IMR-90 (cell line): ENCODE measurements around the gene RFK. TPM values are rescaled to one million over a fixed set of nuclear protein-coding genes. Genes with fewer than 3 reads are reported as not detected.

Experiments
- ATAC-seq: fragments of 200-7000 bp; cut with Tn5 transposase; 2 replicates; pipeline ENCODE4 v1.9.1; 2020; ENCODE audit warnings: low read depth, mild to moderate bottlenecking, moderate library complexity
- BruUV-seq: library from RNA; stranded (reverse); fragments of 400-500 nt; replicated peaks from 2 replicates; lab custom pipeline; 2021; lab: Mats Ljungman, UMichigan
- CTCF ChIA-PET: fragments of 300-600 bp; formaldehyde crosslinking; extraction: SDS; loops from one replicate; lab custom pipeline; 2021; ENCODE audit warnings: antibody characterized with exemption; lab: Yijun Ruan, JAX
- POLR2A ChIA-PET: fragments of 300-600 bp; sonication (Branson Sonifier 250); formaldehyde crosslinking; loops from one replicate; lab custom pipeline; 2022; ENCODE audit warnings: antibody characterized with exemption; ENCODE audit not compliant: unreplicated experiment; lab: Charles Lee
- DNase-seq: peaks from one replicate; pipeline ENCODE4 v3.0.0; 2013
- H2AFZ ChIP-seq: replicated peaks from 2 replicates; pipeline ENCODE3; 2013; ENCODE audit warnings: low read length, mild to moderate bottlenecking; ENCODE audit not compliant: poor library complexity
- H2AK5ac ChIP-seq: 2 replicates; pipeline ENCODE4 v1.6.1; 2013; ENCODE audit warnings: low read depth, low read length, inconsistent platforms
- H2AK9ac ChIP-seq: replicated peaks from 2 replicates; pipeline ENCODE3; 2013; ENCODE audit warnings: mild to moderate bottlenecking, low read depth, low read length, moderate library complexity; ENCODE audit not compliant: poor library complexity
- H2BK120ac ChIP-seq: 2 replicates; pipeline ENCODE4 v1.6.1; 2013; ENCODE audit warnings: low read depth, low read length, inconsistent platforms
- H2BK15ac ChIP-seq: 3 replicates; pipeline ENCODE4 v1.6.1; 2013; ENCODE audit warnings: low read depth, low read length, inconsistent platforms
- H2BK20ac ChIP-seq: 2 replicates; pipeline ENCODE4 v1.6.1; 2013; ENCODE audit warnings: low read depth, mild to moderate bottlenecking, inconsistent platforms, low read length, moderate library complexity
- H2BK5ac ChIP-seq: 2 replicates; pipeline ENCODE4 v1.6.1; 2013; ENCODE audit warnings: mild to moderate bottlenecking, low read depth, low read length, inconsistent platforms; ENCODE audit not compliant: poor library complexity, severe bottlenecking
- H3K14ac ChIP-seq: replicated peaks from 2 replicates; pipeline ENCODE4 v1.6.1; 2013; ENCODE audit warnings: low read depth, low read length, inconsistent platforms
- H3K18ac ChIP-seq: 2 replicates; pipeline ENCODE4 v1.6.1; 2013; ENCODE audit warnings: low read depth, low read length, control low read depth
- H3K23ac ChIP-seq: 2 replicates; pipeline ENCODE4 v1.6.1; 2013; ENCODE audit warnings: low read depth, low read length, inconsistent platforms
- H3K27ac ChIP-seq: 2 replicates; pipeline ENCODE4 v1.5.1; 2013; ENCODE audit warnings: mild to moderate bottlenecking, control low read depth, low read length; ENCODE audit not compliant: insufficient read depth
- H3K27me3 ChIP-seq: 2 replicates; pipeline ENCODE4 v1.6.1; 2013; ENCODE audit warnings: low read length; ENCODE audit not compliant: control insufficient read depth, insufficient read depth
- H3K36me3 ChIP-seq: 2 replicates; pipeline ENCODE4 v1.6.1; 2013; ENCODE audit warnings: low read length, mixed read lengths; ENCODE audit not compliant: control insufficient read depth, insufficient read depth
- H3K4ac ChIP-seq: 2 replicates; pipeline ENCODE4 v1.6.1; 2013; ENCODE audit warnings: low read depth, low read length, inconsistent platforms
- H3K4me1 ChIP-seq: 2 replicates; pipeline ENCODE4 v1.6.1; 2013; ENCODE audit warnings: low read length, mixed read lengths; ENCODE audit not compliant: control insufficient read depth, insufficient read depth
- H3K4me2 ChIP-seq: 2 replicates; pipeline ENCODE4 v1.6.1; 2013; ENCODE audit warnings: low read depth, mild to moderate bottlenecking, control low read depth, low read length, moderate library complexity
- H3K4me3 ChIP-seq: 2 replicates; pipeline ENCODE4 v1.5.1; 2013; ENCODE audit warnings: low read depth, mild to moderate bottlenecking, control low read depth, low read length, moderate library complexity; ENCODE audit not compliant: insufficient read depth
- H3K56ac ChIP-seq: 2 replicates; pipeline ENCODE4 v1.6.1; 2013; ENCODE audit warnings: low read length, inconsistent platforms; ENCODE audit not compliant: insufficient read depth; ENCODE audit errors: extremely low read depth
- H3K79me1 ChIP-seq, 2 experiments: 2 replicates each; pipeline ENCODE4 v1.6.1; 2013; ENCODE audit warnings: low read length in 2 of 2, inconsistent platforms in 1 of 2, low read depth in 1 of 2
- H3K9ac ChIP-seq: 2 replicates; pipeline ENCODE4 v1.6.1; 2013; ENCODE audit warnings: low read depth, low read length, control low read depth
- H3K9me1 ChIP-seq: 2 replicates; pipeline ENCODE4 v1.6.1; 2013; ENCODE audit warnings: low read length, inconsistent platforms; ENCODE audit not compliant: insufficient read depth
- H3K9me3 ChIP-seq: 2 replicates; pipeline ENCODE4 v1.6.1; 2013; ENCODE audit warnings: low read length; ENCODE audit not compliant: control insufficient read depth, insufficient read depth
- H4K20me1 ChIP-seq: 2 replicates; pipeline ENCODE4 v1.6.1; 2013; ENCODE audit warnings: low read length, inconsistent platforms; ENCODE audit not compliant: insufficient read depth
- H4K5ac ChIP-seq: 2 replicates; pipeline ENCODE4 v1.6.1; 2013; ENCODE audit warnings: mild to moderate bottlenecking, low read depth, low read length, control low read depth
- H4K8ac ChIP-seq, 2 experiments: 2 replicates each; pipeline ENCODE4 v1.6.1; 2013; ENCODE audit warnings: low read depth in 2 of 2, low read length in 2 of 2, control low read depth in 1 of 2, inconsistent platforms in 1 of 2
- H4K91ac ChIP-seq: 2 replicates; pipeline ENCODE4 v1.6.1; 2013; ENCODE audit warnings: low read depth, low read length, inconsistent platforms; ENCODE audit not compliant: insufficient read depth
- CEBPB ChIP-seq: IDR thresholded peaks from 2 replicates; pipeline ENCODE4 v1.6.1; 2012; ENCODE audit warnings: low read depth, low read length, improper control_type of control experiment
- USF2 ChIP-seq: fragments of 150-350 bp; IDR thresholded peaks from 2 replicates; pipeline ENCODE4 v1.6.1; 2017; ENCODE audit warnings: mild to moderate bottlenecking, antibody characterized with exemption, low read length, low read depth
- WGBS, 2 experiments: methylation state at CpG; one replicate each; pipeline versions ENCODE4 v1.1.5 to v1.1.7; 2013; ENCODE audit warnings: missing lambda C conversion rate in 2 of 2; ENCODE audit not compliant: insufficient read length in 1 of 2; ENCODE audit errors: extremely low coverage in 2 of 2; 5-methylcytosine and 5-hydroxymethylcytosine counted together
- dilution Hi-C: fragments of 300-500 bp; cut with HindIII; formaldehyde crosslinking; loops from one replicate; pipeline ENCODE4 v1.14.3; 2018; ENCODE audit warnings: low sequenced_read_pairs; ENCODE audit not compliant: unreplicated experiment
- in situ Hi-C: fragments of 300-500 bp; cut with MboI; formaldehyde crosslinking; loops from 3 replicates; pipeline ENCODE4 v1.14.3; 2019; ENCODE audit warnings: low sequenced_read_pairs, inconsistent platforms, mixed read lengths
- intact Hi-C: fragments of 100-400 bp; cut with micrococcal nuclease; formaldehyde crosslinking; loops from 2 replicates; pipeline ENCODE4 v1.10.0; 2022
- polyA plus RNA-seq, 3 experiments: library from polyadenylated mRNA; depleted of rRNA; stranded (reverse); fragments of >200 nt; gene quantifications; 2 replicates each; pipeline ENCODE4 v1.2.3, GENCODE V29; 2012; ENCODE audit warnings: low replicate concordance in 1 of 3
- total RNA-seq: library from RNA; depleted of rRNA; stranded (reverse); fragments of >200 nt; gene quantifications from 2 replicates; pipeline ENCODE4 v1.2.3, GENCODE V29; 2012

Gene RFK
- total and polyA plus RNA-seq, 2 of the 4 experiments (the other 2 are of a cell fraction) = 10.3 to 13.8 TPM

- Histone ChIP-seq H3K23ac (no peak overlapping the region), H2BK120ac (no peak overlapping the region), H4K8ac (no peak overlapping the region), H3K9ac (no peak overlapping the region), H3K27me3 (no peaks in the 10 kb centered on the region), H3K9me1 (no peaks in the 10 kb centered on the region), H3K56ac (no peak overlapping the region), H3K4me2 (peak overlapping the region; percentile 59; the same call in 1 of the 2 replicates), H2AK5ac (no peak overlapping the region), H3K36me3 (no peaks in the 10 kb centered on the region), H2AK9ac (no peak overlapping the region), H2BK20ac (no peak overlapping the region), H3K4me3 (no peak overlapping the region), H2BK15ac (no peak overlapping the region), H4K5ac (no peak overlapping the region), H4K91ac (no peak overlapping the region), H3K14ac (no peak overlapping the region), H2BK5ac (no peak overlapping the region), H3K4me1 (peaks cover 4% of the 10 kb centered on the region), H3K79me1 (no peaks in the 10 kb centered on the region), H3K27ac (no peak overlapping the region), H3K9me3 (no peaks in the 10 kb centered on the region), H2AFZ (no peak overlapping the region), H4K20me1 (no peaks in the 10 kb centered on the region), H3K4ac (no peak overlapping the region), H3K18ac (no peak overlapping the region)
- DNase-seq (peak; percentile 83), ATAC-seq (peak; percentile 94)
- BruUV-seq = no TSS peak
- CTCF ChIA-PET = interaction anchor here (1.2 kb wide), 1 partner anchor 225 kb away, joined by 3 read pairs; no protein-coding TSS in a partner anchor
- POLR2A ChIA-PET = no interaction called here
- TF ChIP-seq CEBPB = 0 out of 2 replicates have a peak, but pooled peaks have one; percentile 26
- no peak for TF ChIP-seq USF2
- dilution Hi-C loops (no loop called here), in situ Hi-C loops (no loop called here), intact Hi-C loops (no loop called here)
- no CpG with 5 or more reads among the region's 3 CpGs for WGBS, 2 experiments
Measured at GRCh38 chr9:76433836-76434235, 39.6 kb upstream of the RFK start.
